ENCODE measurements around the gene CXCR5.

GRCh38 chr11:118938491-118939403, 55.1 kb downstream of the CXCR5 start:
- TF ChIP-seq POLR2A (IDR thresholded peaks at IDR 0.05; ENCODE audit: low read depth, low read length) (no peak), CTCF (conservative IDR thresholded peaks at IDR 0.05; ENCODE audit: low read depth, low read length) (no peak), MXI1 (IDR thresholded peaks at IDR 0.05; ENCODE audit: borderline replicate concordance, low read depth, low read length) (no peak), FOS (IDR thresholded peaks at IDR 0.05; ENCODE audit: low read depth, low read length) (no peak)
